ENCODE measurements around the gene RRP15. TPM values are rescaled to one million over a fixed set of nuclear protein-coding genes. Genes with fewer than 3 reads are reported as not detected.

RRP15 gene
- total and polyA plus RNA-seq, 2 of the 13 experiments (the other 11 are each of a cell fraction or from before 2014, with no cell fraction given), result 2.1 to 37.5 TPM

DNA sequence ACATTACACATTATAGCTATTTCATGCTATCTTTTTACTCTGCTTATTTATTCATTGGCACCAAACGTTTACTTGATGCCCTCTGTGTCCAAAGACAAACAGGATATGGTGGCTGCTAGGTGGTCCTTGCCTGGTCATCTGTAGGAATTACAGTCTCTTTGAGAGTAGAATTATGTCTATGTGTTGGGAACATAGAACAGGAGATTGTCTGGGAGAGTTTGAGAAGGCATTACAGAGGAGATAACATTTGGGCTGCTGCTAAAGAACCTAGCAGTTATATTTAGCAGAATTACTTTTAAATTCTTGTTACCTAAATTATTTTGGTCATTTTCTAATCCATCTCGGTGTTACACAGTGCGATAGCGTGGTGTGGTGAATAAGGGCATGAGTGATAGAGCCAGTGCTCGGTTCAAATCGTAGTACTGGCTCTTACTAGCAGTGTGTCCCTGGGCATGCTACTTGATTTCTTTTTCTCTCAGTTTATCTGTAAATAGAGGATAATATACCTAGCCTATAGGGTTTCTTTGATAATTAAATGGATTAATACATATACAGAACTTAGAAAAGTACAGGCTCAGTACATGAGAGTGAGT lies 20.5 kb downstream of the RRP15 start:
- TF ChIP-seq NCOA2 (CRISPR knock-in tag; IDR thresholded peaks at IDR 0.05) (no peak), ZBTB20 (CRISPR knock-in tag; IDR thresholded peaks at IDR 0.05; ENCODE audit: borderline replicate concordance, low read depth) (no peak), SPEN (CRISPR knock-in tag; IDR thresholded peaks at IDR 0.05; ENCODE audit: low read depth) (no peak), GATAD1 (CRISPR knock-in tag; IDR thresholded peaks at IDR 0.05) (no peak), ZNF24 (IDR thresholded peaks at IDR 0.05) (no peak), ATF7 (IDR thresholded peaks at IDR 0.05) (no peak), ATF7 (CRISPR knock-in tag; IDR thresholded peaks at IDR 0.05) (no peak), KLF12 (CRISPR knock-in tag; IDR thresholded peaks at IDR 0.05; ENCODE audit: borderline replicate concordance) (no peak), MEF2D (CRISPR knock-in tag; IDR thresholded peaks at IDR 0.05) (no peak), CCAR2 (optimal IDR thresholded peaks at IDR 0.05; ENCODE audit: low read depth, low read length) (no peak), EP300 (IDR thresholded peaks at IDR 0.05; ENCODE audit: low read depth in 2 of 2, low read length in 2 of 2) (no peak), EP300 (CRISPR knock-in tag; IDR thresholded peaks at IDR 0.05; ENCODE audit: borderline replicate concordance) (no peak), ZNF775 (CRISPR knock-in tag; IDR thresholded peaks at IDR 0.05; ENCODE audit: borderline replicate concordance) (no peak), ZNF670 (CRISPR knock-in tag; IDR thresholded peaks at IDR 0.05; ENCODE audit: borderline replicate concordance) (no peak), ZNF530 (CRISPR knock-in tag; IDR thresholded peaks at IDR 0.05; ENCODE audit: low read depth) (no peak)
- TF ChIP-seq, protein P1, sequence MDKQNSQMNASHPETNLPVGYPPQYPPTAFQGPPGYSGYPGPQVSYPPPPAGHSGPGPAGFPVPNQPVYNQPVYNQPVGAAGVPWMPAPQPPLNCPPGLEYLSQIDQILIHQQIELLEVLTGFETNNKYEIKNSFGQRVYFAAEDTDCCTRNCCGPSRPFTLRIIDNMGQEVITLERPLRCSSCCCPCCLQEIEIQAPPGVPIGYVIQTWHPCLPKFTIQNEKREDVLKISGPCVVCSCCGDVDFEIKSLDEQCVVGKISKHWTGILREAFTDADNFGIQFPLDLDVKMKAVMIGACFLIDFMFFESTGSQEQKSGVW (CRISPR knock-in tag; IDR thresholded peaks at IDR 0.05; ENCODE audit: borderline replicate concordance), result no peak
- TF ChIP-seq, protein P2, sequence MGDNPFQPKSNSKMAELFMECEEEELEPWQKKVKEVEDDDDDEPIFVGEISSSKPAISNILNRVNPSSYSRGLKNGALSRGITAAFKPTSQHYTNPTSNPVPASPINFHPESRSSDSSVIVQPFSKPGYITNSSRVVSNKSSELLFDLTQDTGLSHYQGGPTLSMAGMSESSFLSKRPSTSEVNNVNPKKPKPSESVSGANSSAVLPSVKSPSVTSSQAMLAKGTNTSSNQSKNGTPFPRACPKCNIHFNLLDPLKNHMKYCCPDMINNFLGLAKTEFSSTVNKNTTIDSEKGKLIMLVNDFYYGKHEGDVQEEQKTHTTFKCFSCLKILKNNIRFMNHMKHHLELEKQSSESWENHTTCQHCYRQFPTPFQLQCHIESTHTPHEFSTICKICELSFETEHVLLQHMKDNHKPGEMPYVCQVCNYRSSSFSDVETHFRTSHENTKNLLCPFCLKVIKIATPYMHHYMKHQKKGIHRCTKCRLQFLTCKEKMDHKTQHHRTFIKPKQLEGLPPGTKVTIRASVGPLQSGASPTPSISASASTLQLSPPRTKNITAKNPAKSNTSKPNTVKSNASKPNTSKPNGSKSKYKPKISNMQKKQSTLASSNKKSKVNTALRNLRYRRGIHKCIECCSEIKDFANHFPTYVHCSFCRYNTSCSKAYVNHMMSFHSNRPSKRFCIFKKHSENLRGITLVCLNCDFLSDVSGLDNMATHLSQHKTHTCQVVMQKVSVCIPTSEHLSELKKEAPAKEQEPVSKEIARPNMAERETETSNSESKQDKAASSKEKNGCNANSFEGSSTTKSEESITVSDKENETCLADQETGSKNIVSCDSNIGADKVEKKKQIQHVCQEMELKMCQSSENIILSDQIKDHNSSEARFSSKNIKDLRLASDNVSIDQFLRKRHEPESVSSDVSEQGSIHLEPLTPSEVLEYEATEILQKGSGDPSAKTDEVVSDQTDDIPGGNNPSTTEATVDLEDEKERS (CRISPR knock-in tag; IDR thresholded peaks at IDR 0.05), result no peak
- TF ChIP-seq, protein P3, sequence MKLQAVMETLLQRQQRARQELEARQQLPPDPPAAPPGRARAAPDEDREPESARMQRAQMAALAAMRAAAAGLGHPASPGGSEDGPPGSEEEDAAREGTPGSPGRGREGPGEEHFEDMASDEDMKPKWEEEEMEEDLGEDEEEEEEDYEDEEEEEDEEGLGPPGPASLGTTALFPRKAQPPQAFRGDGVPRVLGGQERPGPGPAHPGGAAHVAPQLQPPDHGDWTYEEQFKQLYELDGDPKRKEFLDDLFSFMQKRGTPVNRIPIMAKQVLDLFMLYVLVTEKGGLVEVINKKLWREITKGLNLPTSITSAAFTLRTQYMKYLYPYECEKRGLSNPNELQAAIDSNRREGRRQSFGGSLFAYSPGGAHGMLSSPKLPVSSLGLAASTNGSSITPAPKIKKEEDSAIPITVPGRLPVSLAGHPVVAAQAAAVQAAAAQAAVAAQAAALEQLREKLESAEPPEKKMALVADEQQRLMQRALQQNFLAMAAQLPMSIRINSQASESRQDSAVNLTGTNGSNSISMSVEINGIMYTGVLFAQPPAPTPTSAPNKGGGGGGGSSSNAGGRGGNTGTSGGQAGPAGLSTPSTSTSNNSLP (IDR thresholded peaks at IDR 0.05; ENCODE audit: low read depth, low read length), result no peak
- H2AFZ ChIP-seq (ENCODE audit: low read length), result no peak overlapping the region
- in situ Hi-C loops (cut with HindIII; ENCODE audit: extremely low pct_ligation_motif_present, low pct_unique_long_range_greater_than_20kb) (no loop called here), intact Hi-C loops (cut with micrococcal nuclease; ENCODE audit: unreplicated experiment) (no loop called here)
- H3K79me2 ChIP-seq (ENCODE audit: insufficient read depth, low read length), result peaks cover 7% of the 10 kb centered on the region
- 95% methylated on average over 6 of the region's 6 CpGs for WGBS (ENCODE audit: low lambda C conversion rate)
- ATAC-seq, result no peak
- DNase-seq (ENCODE audit: low spot score), result no peak
- no peaks in the 10 kb centered on the region for H3K4me1 ChIP-seq (ENCODE audit: insufficient read depth, low read length)
- H3K27ac ChIP-seq (ENCODE audit: extremely low read length, insufficient read depth, low read length), result no peak overlapping the region
- no peak overlapping the region for H3K4me2 ChIP-seq (ENCODE audit: low read depth, low read length)
- no peaks in the 10 kb centered on the region for H3K9me3 ChIP-seq (ENCODE audit: low read length)
- no peak for FAIRE-seq
- ChIA-PET POLR2A (no interaction called here), CTCF (ENCODE audit: low intra/inter-chr PET ratio, low total read pairs) (no interaction called here)
- H3K4me3 ChIP-seq (replicated peaks in 1 of 3; ENCODE audit: insufficient read depth in 1 of 3, low read depth in 2 of 3, low read length in 3 of 3), result no peak overlapping the region
- H3K27me3 ChIP-seq (ENCODE audit: control insufficient read depth in 1 of 2, insufficient read depth in 2 of 2, low read length in 2 of 2), result no peaks in the 10 kb centered on the region; a peak in 1 of 5 replicates
- no peaks in the 10 kb centered on the region; the same call in 1 of the 2 replicates for H4K20me1 ChIP-seq (ENCODE audit: insufficient read depth, low read length)
- H3K36me3 ChIP-seq (replicated peaks in 1 of 2; ENCODE audit: control insufficient read depth in 1 of 2, insufficient read depth in 2 of 2, low read length in 2 of 2), result peaks cover 11 to 45% of the 10 kb centered on the region in 2 experiments; a peak in 4 of 5 replicates
- H3K9ac ChIP-seq (ENCODE audit: insufficient read depth, low read depth, low read length), result no peak overlapping the region
- BruUV-seq (replicated peaks), result no TSS peak

All from HepG2 (cell line).